HG03575 (cell line): ENCODE data around the gene MANBA.
"Not testable (repeated sequence)": the region's sequence is repeated elsewhere in the genome, so short reads cannot be mapped to it uniquely, and the experiment has no call there.

Experiments
- ATAC-seq: cut with Tn5 transposase; IDR thresholded peaks from one replicate; pipeline ENCODE4 v1.9.1; 2021; ENCODE audit not compliant: unreplicated experiment, insufficient number of reproducible peaks, low FRiP score; ENCODE audit errors: extremely low read depth

MANBA gene

GRCh38 chr4:102772738-102773340 lies 12.1 kb upstream of the MANBA start:
- ATAC-seq = no peak

- no peak for ATAC-seq
Observed at GRCh38 chr4:102764901-102765300, 4.1 kb upstream of the MANBA start.

GRCh38 chr4:102761906-102762305 lies 1.1 kb upstream of the MANBA start:
- ATAC-seq = no peak

DNA sequence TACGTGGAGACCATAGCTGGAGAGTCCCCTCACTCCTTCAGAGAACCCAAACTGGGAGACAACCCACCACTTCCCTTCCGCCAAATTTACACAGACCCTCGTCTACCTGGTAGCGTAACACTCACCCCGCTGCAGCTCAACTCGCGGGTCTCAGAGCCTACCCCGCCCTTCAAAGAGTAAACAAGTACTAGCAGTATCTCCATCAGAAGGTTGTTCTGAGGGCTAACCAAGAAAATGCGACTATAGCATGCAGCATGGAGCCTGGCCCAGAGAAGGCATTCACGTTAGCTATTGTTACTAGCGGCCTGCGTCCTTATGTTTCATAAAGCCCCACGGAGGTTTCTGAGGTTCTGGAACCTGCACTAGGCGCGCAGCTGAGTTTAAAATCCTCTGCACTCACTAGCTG lies 531 bp upstream of the MANBA start:
- no peak for ATAC-seq

- ATAC-seq = peak; percentile 39
Observed at GRCh38 chr4:102759831-102760644, 730 bp downstream of the MANBA start.

DNA sequence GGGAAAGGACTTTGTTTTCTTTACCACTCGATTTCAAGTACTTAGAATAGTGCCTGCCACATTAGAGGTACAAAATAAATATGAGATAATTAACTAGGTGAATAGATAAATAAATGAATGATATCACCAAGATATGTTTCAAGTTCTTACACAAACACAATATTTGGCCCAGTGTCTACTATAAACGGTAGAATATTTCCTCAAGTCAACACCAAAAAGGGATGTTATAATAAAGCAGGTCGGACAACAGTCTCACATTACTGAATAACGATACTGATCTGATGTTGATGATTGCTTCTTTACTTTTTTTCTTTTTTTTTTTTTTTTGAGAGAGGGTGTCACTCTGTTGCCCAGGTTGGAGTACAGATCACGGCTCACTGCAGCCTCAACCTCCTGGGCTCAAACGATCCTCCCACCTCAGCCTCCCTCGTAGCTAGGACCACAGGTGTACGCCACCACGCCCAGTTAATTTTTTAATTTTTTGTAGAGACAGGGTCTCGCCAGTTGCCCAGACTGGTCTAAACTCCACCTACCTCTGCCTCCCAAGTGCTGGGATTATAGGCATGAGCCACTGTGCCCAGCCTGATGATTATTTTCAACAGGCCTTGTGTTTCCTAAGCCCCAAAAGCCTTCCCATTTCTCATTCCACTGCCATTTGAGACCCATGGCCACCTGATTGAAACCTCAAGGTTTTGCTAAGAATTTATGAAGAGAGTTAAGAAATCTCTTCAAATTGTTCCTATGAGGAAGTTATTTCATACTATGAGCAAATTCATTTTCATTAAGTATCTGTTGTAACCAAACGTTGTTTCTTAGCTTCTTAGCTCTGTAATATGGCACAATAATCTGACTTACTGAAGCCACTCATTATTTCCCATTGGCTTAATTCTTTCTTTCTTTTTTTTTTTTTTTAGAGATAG lies 2.3 kb downstream of the MANBA start:
- ATAC-seq = no peak

DNA sequence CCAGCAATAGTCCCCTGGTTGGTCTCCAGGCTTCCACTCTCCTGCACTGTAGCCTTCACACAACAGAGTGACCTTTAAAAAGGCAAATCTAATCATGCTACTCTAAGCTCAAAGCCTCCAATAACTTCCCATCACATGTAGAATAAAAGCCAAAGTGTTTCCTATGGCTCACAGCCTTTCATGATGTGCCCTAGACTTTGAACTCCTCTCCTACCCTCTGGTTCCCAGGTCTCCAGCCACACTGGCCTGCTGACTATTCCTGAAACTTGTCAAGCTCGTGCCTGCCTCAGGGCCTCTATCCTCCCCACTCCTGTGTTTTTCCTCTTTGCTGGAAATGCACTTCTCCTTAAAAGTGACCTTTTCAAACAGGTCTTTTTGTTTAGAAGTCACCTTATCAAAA lies 3.1 kb downstream of the MANBA start:
- no peak for ATAC-seq

DNA sequence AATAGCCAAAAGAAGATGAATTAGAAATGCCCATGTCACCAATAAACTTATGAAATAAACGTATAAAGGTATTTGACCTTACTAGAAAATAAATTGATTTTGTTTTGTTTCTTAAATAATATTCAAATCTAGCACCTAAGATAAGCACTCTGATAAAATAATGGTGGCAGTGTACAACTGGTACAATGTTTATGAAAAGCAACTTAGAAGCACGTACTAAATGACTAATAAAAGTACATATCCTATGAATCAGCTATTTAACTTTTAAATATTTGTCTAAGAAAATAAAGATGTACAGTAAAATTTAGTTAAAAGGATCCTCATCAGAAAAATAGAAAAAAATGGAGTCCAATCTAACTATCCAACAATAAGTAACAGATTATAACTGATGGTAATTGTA lies 6.7 kb downstream of the MANBA start:
- ATAC-seq = no peak

DNA sequence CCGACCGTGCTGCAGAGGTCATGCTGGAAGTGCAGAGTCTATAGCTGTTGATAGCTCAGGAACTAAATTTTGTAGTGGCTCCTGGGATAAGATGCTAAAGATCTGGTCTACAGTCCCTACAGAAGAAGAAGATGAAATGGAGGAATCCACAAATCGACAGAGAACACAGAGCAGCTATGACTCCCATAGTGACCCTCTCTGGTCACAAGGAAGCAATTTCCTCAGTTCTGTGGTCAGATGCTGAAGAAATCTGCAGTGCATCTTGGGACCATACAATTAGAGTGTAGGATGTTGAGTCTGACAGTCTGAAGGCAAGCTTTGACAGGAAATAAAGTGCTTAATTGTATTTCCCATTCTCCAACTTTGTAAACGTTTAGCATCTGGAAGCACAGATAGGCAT lies 8.8 kb downstream of the MANBA start:
- no peak for ATAC-seq

DNA sequence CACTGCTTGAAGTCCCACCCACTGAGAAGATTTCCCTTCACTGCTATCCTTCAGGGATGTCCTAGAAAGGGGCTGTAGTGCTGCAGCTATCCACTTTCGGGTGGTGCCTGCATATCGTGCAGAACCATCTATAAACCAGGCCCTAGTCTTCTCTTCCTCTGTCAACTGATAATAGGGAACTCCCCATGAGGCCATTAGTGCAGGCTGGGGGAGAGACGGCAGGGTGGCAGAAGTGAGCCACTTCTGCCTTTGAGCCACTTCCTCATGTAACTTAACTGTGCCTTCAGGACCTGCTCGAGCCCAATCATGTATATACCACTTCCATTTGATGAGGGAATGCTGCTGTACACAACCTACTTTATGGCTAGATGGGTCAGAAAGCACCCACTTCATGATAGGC lies 17.4 kb downstream of the MANBA start:
- not testable (repeated sequence) for ATAC-seq

GRCh38 chr4:102738802-102739201 lies 22.0 kb downstream of the MANBA start:
- not testable (repeated sequence) for ATAC-seq

DNA sequence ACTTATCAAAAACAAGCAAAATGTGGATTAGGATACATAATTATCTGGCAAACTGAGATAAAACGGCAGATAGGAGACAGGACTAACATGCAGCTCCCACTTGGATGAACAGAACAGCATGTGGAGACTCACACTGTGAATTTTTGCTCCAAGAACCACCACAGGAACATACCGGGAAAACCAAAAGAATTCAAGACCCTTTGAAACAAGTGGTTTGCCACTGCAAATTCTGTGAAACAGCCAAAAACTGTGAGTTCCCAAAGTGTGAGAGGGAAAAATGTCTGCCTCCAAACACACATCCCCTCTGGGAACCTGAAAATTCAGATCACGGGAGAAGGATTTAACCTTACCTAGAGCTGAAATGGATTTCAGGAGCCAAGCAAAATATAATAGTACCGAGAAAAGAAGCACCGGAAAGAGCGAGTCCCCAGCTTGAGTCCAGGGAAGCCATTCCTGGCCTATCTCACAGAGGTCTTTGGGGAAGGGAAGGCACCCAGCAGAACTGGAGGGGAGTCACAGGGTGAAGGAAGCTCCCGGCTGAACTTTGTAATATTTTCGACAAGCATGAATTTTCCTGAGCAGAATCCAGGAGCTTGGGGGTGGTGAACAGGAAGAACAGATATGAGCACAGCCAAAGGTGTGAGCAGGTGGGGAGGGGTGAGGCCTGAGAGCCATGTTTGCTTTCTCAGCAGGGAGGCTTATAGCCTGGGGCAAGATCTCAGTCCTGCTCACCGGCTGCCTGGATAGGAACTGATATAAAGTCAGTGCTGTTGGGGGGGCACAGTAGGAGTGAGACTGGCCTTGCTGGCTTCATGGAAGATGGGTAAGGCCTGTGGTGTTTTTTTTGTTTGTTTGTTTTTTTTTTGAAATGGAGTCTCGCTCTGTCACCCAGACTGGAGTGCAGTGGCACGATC lies 23.9 kb downstream of the MANBA start:
- no peak for ATAC-seq

DNA sequence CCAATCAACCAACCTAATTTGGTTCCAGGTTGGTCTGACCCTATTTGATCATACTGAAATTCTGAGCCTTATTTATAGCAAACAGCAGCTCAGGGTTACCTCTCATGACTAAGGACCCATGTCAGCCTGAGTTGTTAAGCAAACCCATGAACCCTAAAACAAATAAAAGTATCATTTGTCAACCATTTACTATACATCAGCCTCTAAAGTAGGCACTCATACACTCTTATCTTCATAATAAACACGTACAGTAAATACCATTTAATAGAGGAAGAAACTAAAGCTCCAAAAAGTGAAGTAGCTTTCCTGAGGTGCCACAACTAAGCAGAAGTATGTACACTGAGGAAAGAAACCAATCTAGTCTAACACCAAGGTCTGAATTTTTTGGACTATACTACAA lies 25.2 kb downstream of the MANBA start:
- no peak for ATAC-seq

GRCh38 chr4:102734591-102735385 lies 26.0 kb downstream of the MANBA start:
- ATAC-seq = peak; percentile 95

- no peak for ATAC-seq
Observed at GRCh38 chr4:102734116-102734515, 26.7 kb downstream of the MANBA start.

GRCh38 chr4:102733084-102733483 lies 27.7 kb downstream of the MANBA start:
- no peak for ATAC-seq

DNA sequence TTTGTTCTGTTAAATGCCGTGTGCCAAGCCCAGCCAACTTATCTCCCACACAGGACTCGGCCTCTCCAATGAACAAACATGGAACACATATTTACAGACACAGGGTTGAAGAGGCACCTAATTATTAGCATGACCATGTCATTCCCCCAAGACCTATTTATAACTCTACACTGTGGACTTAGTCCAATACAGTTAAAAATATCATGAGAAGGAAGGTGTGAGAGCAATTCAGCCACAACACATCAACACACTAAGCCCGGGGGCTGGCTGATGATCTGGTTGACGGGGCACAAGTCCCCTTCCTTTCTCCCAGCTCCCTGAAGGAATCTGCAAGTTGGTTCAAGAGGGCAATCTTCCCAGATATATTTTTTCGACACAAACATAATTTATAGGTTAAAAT lies 28.1 kb downstream of the MANBA start:
- ATAC-seq = no peak

GRCh38 chr4:102730968-102731533 lies 29.7 kb downstream of the MANBA start:
- ATAC-seq = no peak
